Mesenteric fat pad (tissue), 1 donor: ENCODE data around the gene ITPR3. TPM values are rescaled to one million over a fixed set of nuclear protein-coding genes. Genes with fewer than 3 reads are reported as not detected.

ENCODE experiments used
- DNase-seq: peaks from one replicate; pipeline ENCODE4 v3.0.0-alpha.2; 2020; ENCODE audit warnings: low spot score
- total RNA-seq: library from RNA; stranded (reverse); fragmentation: NEBNext Ultra II Directional; extraction: Animal tissue kit (Norgen Biotek cat#: 25700); gene quantifications from one replicate; pipeline ENCODE4 v1.2.1, GENCODE V29; 2021
- donor health status: DM: yes; HTN: yes; CAD: no.

The ITPR3 gene
- total RNA-seq, 1 donor from 2014 or later: 18.5 TPM

GRCh38 chr6:33683576-33684427 lies 62.7 kb downstream of the ITPR3 start:
- no peak for DNase-seq

DNA sequence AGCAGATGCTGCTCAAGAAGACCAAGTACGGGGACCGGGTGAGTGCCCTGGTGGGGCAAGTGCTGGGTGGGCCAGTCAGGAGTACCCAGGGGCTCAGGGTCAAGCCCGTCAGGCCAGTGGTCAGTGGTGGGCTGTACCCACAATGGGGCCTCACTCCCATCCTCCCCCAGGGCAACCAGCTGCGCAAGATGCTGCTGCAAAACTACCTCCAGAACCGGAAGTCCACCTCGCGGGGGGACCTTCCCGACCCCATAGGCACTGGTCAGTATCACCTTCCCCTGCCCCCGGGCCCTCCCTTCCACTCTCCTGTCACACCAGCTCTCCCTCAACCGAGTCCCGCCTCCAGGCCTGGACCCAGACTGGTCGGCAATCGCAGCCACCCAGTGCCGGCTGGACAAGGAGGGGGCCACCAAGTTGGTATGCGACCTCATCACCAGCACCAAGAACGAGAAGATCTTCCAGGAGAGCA lies 63.3 kb downstream of the ITPR3 start:
- DNase-seq: no peak

DNA sequence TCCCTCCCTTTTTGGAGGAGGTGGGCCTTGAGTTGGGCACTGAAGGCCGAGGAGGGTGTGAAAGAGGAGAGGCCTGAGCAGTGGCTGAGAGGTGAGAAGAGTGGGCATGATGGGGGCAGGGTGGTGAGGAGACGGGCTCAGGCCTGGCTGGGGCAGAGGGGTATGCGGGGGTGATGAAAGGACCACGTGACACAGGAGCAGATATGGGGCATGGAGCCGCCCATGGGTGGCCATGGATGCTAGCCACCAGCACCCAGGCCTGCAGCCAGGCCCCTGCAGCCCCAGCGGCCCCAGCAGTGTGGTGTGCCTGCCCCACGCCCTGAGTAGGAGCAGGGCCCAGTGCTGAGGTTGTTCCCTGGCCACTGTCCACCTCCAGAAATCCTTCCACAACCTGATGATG lies 63.9 kb downstream of the ITPR3 start:
- DNase-seq: no peak

- no peak for DNase-seq
Measured at GRCh38 chr6:33685411-33686224, 64.5 kb downstream of the ITPR3 start.

GRCh38 chr6:33686225-33686924 lies 65.3 kb downstream of the ITPR3 start:
- DNase-seq: no peak

DNA sequence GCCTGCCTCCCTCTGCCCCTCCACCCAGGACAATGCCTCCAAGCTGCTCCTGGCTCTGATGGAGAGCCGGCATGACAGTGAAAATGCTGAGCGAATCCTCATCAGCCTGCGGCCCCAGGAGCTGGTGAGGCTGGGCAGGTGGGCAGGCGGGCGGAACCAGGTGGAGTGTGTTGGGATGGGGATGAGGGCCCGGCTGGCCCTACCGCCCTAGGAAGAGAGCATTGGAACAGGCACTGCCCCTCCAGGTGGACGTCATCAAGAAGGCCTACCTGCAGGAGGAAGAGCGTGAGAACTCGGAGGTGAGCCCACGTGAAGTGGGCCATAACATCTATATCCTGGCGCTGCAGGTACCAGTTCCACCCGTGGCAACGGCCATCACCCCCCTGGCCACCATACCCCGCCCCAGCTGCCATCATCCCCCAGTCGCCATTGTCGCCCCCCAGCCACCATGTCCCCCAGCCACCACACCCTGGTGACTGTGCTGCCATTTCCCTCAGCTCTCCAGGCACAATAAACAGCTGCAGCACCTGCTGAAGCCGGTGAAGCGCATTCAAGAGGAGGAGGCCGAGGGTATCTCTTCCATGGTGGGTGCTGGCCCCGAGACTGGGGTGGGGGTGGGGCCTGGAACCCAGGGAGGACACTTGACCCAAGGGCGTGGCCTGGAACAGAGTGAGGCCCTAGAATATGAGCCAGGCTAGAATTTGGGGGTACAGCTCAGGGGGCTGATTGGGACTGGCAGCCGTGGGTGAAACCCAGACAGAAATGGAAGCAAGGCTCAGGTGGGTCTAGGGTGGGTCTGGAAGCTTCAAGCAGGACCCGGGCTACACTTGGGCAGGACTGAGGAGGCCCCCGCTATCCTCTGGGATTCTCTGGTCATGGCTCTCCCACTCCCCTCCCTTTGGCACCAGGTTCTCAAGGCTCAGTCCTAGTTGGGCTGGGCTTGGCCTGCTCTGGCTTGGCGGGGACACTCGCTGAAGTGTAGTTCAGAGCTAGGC lies 66.2 kb downstream of the ITPR3 start:
- no peak for DNase-seq

DNA sequence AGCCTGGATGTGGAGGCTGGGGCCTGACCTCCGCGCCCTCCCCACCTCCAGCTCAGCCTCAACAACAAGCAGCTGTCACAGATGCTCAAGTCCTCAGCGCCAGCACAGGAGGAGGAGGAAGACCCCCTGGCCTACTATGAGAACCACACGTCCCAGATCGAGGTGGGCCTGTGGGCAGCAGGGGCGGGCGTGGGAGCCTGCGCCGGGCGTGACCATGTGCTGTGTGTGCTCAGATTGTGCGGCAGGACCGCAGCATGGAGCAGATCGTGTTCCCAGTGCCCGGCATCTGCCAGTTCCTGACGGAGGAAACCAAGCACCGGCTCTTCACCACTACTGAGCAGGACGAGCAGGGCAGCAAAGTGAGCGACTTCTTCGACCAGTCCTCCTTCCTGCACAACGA lies 66.9 kb downstream of the ITPR3 start:
- DNase-seq: no peak

DNA sequence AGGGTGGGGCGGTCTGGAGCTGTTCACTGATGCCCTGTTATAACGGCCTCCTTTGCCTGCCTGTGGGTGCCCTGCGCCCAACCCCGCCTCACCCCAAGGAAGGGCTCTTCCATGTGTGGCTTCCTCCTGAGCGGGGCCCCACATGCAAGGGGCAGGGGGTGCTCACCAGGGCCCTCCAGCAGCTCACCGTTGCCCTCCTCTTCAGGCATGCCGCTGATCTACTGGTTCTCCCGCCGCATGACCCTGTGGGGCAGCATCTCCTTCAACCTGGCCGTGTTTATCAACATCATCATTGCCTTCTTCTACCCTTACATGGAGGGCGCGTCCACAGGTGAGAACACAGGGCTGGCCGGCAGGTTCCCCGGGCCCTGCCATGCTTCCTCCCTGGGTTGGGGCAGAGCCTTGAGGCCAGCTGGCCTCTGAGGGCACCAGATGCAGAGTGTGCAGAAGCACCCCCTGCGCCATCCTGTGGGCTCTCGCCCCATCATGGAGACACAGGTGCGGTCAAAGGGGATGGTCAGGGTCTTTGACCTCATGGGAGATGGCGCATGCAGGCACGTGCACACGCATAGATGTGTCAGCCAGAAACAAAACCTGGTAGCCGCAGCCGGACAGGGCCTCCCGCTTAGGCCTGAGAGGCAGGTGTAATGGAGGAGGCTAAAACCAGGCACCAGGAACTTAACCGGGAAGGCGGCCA lies 67.5 kb downstream of the ITPR3 start:
- no peak for DNase-seq

GRCh38 chr6:33689148-33689494 lies 68.0 kb downstream of the ITPR3 start:
- DNase-seq: no peak

GRCh38 chr6:33689879-33690278 lies 68.8 kb downstream of the ITPR3 start:
- DNase-seq: no peak

DNA sequence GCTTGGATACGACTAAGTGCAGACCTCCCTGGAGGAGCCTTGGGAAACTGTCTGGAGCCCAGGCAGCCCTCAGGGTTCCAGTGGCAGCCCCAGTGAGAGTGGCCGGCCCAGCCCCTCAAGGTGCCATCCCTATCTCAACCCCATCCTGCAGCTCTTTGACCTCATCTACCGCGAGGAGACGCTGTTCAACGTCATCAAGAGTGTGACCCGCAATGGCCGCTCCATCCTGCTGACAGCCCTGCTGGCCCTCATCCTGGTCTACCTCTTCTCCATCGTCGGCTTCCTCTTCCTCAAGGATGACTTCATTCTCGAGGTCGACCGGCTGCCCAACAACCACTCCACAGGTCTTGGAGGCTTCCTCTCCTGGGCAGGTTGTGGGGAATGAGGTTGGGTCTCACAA lies 69.6 kb downstream of the ITPR3 start:
- no peak for DNase-seq

- no peak for DNase-seq
Measured at GRCh38 chr6:33691456-33692077, 70.4 kb downstream of the ITPR3 start.

- DNase-seq: no peak
Measured at GRCh38 chr6:33692078-33692759, 71.1 kb downstream of the ITPR3 start.

DNA sequence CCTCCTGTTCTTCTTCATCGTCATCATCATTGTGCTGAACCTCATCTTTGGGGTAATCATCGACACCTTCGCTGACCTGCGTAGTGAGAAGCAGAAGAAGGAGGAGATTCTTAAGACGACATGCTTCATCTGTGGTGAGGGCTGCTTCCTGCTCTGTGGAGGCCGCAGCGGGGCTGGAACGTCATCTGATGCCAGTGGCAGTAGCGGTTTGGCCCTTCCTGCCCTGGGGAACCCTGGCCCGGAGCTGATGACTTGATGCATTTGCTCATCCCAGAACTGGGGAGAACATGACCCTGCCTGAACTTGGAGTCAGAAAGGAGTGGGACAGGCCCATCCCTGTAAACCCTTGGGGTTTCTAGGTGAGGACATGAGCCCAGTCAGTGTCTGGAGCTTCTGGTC lies 71.6 kb downstream of the ITPR3 start:
- DNase-seq: no peak

DNA sequence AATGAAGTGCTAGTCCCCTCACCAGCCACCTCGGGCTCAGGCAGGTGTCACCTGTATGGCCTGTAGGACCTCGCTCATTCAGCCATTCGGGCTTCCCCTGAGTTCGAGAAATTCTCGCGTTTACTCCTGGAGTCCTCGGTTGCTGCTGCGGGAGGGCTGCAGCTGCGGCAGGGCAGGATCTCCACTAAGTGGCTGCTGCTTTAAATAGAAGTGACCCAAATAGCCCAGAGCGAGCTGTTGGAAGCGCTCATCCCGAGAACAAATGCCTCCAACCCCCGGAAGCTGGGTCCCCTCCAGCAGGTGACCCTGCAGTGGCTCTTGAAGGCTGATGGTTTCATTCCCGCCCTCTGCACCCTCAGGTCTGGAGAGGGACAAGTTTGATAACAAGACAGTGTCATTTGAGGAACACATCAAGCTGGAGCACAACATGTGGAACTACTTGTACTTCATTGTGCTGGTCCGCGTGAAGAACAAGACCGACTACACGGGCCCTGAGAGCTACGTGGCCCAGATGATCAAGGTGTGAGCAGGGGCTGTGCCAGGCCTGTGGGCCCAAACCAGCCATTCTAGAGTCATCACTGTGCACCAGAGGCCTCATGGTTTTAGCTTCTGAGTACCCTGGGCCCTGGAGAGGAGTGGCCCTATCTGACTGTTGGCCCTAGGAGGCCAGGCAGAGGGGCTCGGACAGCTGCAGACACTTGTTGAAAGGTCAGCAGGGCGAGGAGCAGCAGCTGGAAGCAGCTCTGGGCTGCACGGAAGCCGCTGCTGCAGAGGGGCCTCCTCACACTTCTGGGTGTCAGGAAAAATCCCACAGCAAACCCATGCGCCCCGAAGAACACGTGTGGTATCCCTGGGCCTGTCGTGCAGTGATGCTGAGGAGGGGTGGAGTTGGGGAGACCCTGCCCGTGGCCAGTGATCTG lies 72.3 kb downstream of the ITPR3 start:
- DNase-seq: no peak

- DNase-seq: no peak
Measured at GRCh38 chr6:33694401-33694931, 73.3 kb downstream of the ITPR3 start.

DNA sequence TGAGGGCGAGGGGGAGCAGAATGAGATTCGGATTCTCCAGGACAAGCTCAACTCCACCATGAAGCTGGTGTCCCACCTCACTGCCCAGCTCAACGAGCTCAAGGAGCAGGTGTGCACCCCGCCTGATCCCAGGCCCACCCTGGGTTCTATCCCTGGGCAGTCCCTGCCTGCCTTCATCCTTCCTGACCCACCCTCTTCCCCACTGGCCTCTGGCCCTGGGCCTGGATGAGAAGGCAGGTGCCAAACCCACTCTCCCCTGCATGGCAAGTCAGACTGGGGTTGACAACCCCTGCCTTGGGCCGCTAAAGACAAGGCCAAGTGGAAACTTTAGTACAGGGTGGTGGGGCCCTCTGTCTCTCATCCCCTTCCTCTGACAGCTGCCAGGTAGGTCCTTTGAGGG lies 73.9 kb downstream of the ITPR3 start:
- DNase-seq: no peak
